Muscle of arm (tissue), 14 donors: Measurements from ENCODE around the gene NDUFB8. TPM values are rescaled to one million over a fixed set of nuclear protein-coding genes. Genes with fewer than 3 reads are reported as not detected.
"Not testable (repeated sequence)": the region's sequence is repeated elsewhere in the genome, so short reads cannot be mapped to it uniquely, and the experiment has no call there.

Experiments
- DNase-seq: peaks from one replicate; pipeline ENCODE4 v3.0.0-alpha.2; 2013
- long read RNA-seq, 11 donors: transcript quantifications; one replicate each; lab custom pipeline, GENCODE V29; 2026
- polyA plus RNA-seq, 12 donors: library from polyadenylated mRNA; unstranded; fragments of 120-200 nt; gene quantifications; one replicate each; pipeline ENCODE4 v1.2.1, GENCODE V29; 2013; ENCODE audit not compliant: insufficient read length in 12 of 12

NDUFB8 gene
- 100 to 1,000 TPM in 7 of 12 donors, 10 to 100 TPM in 4, not detected in 1; 93.3 to 124 (median 102) TPM for polyA plus RNA-seq
- long read RNA-seq, donor 1, transcript NDUFB8-205 (4 exons, 829 nt), result minor isoform, 8 of 335 reads
- long read RNA-seq, donor 1, transcript NDUFB8-204 (2 exons, 390 nt), result minor isoform, 70 of 335 reads
- long read RNA-seq, donor 1, transcript NDUFB8-207 (3 exons, 602 nt), result minor isoform, 10 of 335 reads
- long read RNA-seq, donor 1, transcript NDUFB8-201 (5 exons, 671 nt), result major isoform, 155 of 335 reads
- long read RNA-seq, donor 1, partial matches to known transcripts, result 89 of 335 reads
- long read RNA-seq, donor 1, other reads (novel, unspliced or antisense), result 0 of 335 reads
- long read RNA-seq, donor 2, transcript NDUFB8-204 (2 exons, 390 nt), result minor isoform, 25 of 153 reads
- long read RNA-seq, donor 2, transcript NDUFB8-201 (5 exons, 671 nt), result major isoform, 74 of 153 reads
- long read RNA-seq, donor 2, transcript NDUFB8-205 (4 exons, 829 nt), result minor isoform, 5 of 153 reads
- long read RNA-seq, donor 2, partial matches to known transcripts, result 46 of 153 reads
- long read RNA-seq, donor 2, other reads (novel, unspliced or antisense), result 0 of 153 reads
- long read RNA-seq, donor 3, transcript NDUFB8-204 (2 exons, 390 nt), result minor isoform, 23 of 135 reads
- long read RNA-seq, donor 3, transcript NDUFB8-205 (4 exons, 829 nt), result minor isoform, 7 of 135 reads
- long read RNA-seq, donor 3, transcript NDUFB8-201 (5 exons, 671 nt), result major isoform, 52 of 135 reads
- long read RNA-seq, donor 3, partial matches to known transcripts, result 48 of 135 reads
- long read RNA-seq, donor 3, other reads (novel, unspliced or antisense), result 0 of 135 reads
- long read RNA-seq, donor 4, transcript NDUFB8-201 (5 exons, 671 nt), result major isoform, 47 of 111 reads
- long read RNA-seq, donor 4, transcript NDUFB8-204 (2 exons, 390 nt), result minor isoform, 28 of 111 reads
- long read RNA-seq, donor 4, partial matches to known transcripts, result 33 of 111 reads
- long read RNA-seq, donor 4, other reads (novel, unspliced or antisense), result 0 of 111 reads
- long read RNA-seq, donor 5, result 0 reads
- long read RNA-seq, donor 6, transcript NDUFB8-201 (5 exons, 671 nt), result major isoform, 57 of 165 reads
- long read RNA-seq, donor 6, transcript NDUFB8-204 (2 exons, 390 nt), result minor isoform, 34 of 165 reads
- long read RNA-seq, donor 6, partial matches to known transcripts, result 66 of 165 reads
- long read RNA-seq, donor 6, other reads (novel, unspliced or antisense), result 0 of 165 reads
- long read RNA-seq, donor 7, transcript NDUFB8-201 (5 exons, 671 nt), result major isoform, 57 of 147 reads
- long read RNA-seq, donor 7, transcript NDUFB8-204 (2 exons, 390 nt), result minor isoform, 38 of 147 reads
- long read RNA-seq, donor 7, transcript NDUFB8-205 (4 exons, 829 nt), result minor isoform, 8 of 147 reads
- long read RNA-seq, donor 7, partial matches to known transcripts, result 39 of 147 reads
- long read RNA-seq, donor 7, other reads (novel, unspliced or antisense), result 0 of 147 reads
- long read RNA-seq, donor 8, transcript NDUFB8-205 (4 exons, 829 nt), result minor isoform, 15 of 246 reads
- long read RNA-seq, donor 8, transcript NDUFB8-201 (5 exons, 671 nt), result major isoform, 103 of 246 reads
- long read RNA-seq, donor 8, transcript NDUFB8-204 (2 exons, 390 nt), result minor isoform, 35 of 246 reads
- long read RNA-seq, donor 8, transcript NDUFB8-207 (3 exons, 602 nt), result minor isoform, 6 of 246 reads
- long read RNA-seq, donor 8, partial matches to known transcripts, result 83 of 246 reads
- long read RNA-seq, donor 8, other reads (novel, unspliced or antisense), result 0 of 246 reads
- long read RNA-seq, donor 9, transcript NDUFB8-204 (2 exons, 390 nt), result minor isoform, 22 of 158 reads
- long read RNA-seq, donor 9, transcript NDUFB8-205 (4 exons, 829 nt), result minor isoform, 6 of 158 reads
- long read RNA-seq, donor 9, transcript NDUFB8-201 (5 exons, 671 nt), result major isoform, 71 of 158 reads
- long read RNA-seq, donor 9, partial matches to known transcripts, result 55 of 158 reads
- long read RNA-seq, donor 9, other reads (novel, unspliced or antisense), result 0 of 158 reads
- long read RNA-seq, donor 10, transcript NDUFB8-201 (5 exons, 671 nt), result major isoform, 77 of 176 reads
- long read RNA-seq, donor 10, transcript NDUFB8-205 (4 exons, 829 nt), result minor isoform, 7 of 176 reads
- long read RNA-seq, donor 10, transcript NDUFB8-204 (2 exons, 390 nt), result minor isoform, 18 of 176 reads
- long read RNA-seq, donor 10, partial matches to known transcripts, result 70 of 176 reads
- long read RNA-seq, donor 10, other reads (novel, unspliced or antisense), result 0 of 176 reads
- long read RNA-seq, donor 11, transcript NDUFB8-204 (2 exons, 390 nt), result minor isoform, 51 of 259 reads
- long read RNA-seq, donor 11, transcript NDUFB8-201 (5 exons, 671 nt), result major isoform, 118 of 259 reads
- long read RNA-seq, donor 11, partial matches to known transcripts, result 79 of 259 reads
- long read RNA-seq, donor 11, other reads (novel, unspliced or antisense), result 0 of 259 reads

DNA sequence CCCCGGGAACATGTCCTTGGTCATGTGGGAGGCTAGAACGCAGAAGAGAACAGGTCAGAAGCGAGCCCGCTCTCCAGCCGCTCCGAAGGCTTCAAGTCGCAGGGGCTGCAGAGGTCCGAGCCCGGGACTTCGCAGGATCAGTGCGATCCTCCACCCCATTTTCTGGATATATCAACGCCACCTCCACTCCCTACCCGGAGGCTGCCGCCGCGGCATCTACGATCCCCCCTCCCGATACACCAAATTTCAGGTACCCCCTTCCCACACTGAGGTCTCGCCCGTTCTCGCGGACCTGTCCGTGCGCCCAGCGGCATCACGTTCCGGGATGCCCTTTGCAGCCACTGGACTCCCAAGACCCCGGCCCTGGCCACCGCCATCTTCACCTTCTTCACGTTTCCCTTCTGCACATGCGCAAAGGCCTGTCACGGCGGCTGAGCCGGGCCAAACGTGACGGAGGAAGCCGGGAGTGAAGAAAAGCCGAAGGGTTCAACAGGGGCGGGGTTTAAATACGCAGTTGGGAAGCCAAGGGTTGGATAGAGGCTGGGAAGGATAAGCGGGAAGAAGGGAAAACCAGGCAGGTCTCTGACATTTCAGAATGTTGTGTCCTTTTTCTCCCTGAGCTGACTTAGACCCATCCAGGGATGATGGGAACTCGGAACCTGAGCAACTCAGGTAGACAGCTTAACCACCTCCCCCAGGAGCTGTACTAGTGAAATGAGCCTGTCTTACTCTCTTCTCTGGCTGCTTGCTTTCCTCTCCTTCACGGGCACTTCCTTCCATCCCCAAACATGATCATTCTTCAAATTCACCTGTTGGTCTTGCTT lies at the start of gene NDUFB8:
TSS of gene NDUFB8 (minus strand) at position 397 of the 824 bp plus-strand sequence. CDS start at position 377, 20 bp downstream.
- DNase-seq, result peak; percentile 91

DNA sequence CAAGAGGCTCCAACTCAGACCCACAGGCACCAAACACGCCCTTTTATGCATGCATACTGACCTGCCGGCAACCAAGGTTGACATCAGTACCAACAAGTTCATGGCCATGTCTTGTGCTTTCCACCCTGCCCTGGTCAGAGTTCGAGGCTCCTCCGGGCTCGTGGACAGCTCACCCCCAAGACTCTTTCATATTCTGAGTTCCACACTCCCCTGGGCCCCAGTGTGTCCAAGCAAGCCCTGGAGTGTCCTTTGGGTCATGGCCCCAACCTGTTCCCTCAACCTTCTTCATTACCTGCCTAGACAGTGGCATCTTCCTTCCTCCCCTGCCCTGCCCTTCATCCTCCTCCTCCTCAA lies 46.6 kb upstream of the NDUFB8 start:
- no peak for DNase-seq

DNA sequence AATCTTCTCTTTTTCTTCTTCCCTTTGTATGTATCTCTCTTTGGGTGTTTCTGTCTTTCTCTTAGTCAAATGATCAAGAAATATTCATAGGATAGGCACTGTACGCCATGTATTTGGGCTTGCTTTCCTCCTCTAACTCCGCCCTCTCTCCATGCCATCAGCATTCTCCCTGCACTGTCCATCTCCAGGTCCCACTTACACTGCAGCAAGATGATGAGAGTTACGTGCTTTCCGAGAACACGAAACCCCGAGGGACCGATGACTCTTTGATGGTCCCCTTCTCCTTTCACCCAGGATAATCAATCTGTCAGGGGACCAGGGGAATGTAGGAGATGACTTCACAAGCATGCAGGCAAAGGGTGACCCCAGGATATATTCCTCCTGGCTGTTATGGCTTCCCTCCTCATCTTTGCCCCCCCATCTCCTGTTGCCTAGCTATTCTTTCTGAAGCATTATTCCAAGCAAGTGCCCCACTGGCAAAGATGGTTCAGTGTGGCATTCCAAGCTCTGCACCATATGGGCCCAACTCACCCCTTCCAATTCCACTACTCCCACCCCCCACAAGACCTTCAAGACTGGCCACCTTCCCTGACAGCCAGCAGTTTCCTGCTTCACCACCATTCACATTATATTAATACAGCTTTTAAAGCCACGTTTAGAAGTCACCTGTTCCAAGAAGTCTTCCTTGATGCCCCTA lies 46.1 kb upstream of the NDUFB8 start:
- DNase-seq, result no peak

DNA sequence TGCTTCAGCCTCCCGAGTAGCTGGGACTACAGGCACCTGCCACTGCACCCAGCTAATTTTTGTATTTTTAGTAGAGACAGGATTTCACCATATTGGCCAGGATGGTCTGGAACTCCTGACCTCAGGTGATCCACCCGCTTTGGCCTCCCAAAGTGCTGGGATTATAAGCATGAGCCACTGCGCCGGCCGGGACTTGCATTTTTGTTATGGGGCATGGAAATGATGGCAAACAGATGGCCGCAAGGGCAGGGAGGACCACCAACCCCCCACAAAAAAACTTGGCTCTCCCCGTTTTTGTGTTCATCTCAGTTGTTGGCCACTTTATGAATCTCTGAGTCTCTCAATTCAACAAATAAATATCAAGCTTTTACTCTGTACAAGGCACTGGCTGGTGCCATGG lies 45.5 kb upstream of the NDUFB8 start:
- DNase-seq, result not testable (repeated sequence)

DNA sequence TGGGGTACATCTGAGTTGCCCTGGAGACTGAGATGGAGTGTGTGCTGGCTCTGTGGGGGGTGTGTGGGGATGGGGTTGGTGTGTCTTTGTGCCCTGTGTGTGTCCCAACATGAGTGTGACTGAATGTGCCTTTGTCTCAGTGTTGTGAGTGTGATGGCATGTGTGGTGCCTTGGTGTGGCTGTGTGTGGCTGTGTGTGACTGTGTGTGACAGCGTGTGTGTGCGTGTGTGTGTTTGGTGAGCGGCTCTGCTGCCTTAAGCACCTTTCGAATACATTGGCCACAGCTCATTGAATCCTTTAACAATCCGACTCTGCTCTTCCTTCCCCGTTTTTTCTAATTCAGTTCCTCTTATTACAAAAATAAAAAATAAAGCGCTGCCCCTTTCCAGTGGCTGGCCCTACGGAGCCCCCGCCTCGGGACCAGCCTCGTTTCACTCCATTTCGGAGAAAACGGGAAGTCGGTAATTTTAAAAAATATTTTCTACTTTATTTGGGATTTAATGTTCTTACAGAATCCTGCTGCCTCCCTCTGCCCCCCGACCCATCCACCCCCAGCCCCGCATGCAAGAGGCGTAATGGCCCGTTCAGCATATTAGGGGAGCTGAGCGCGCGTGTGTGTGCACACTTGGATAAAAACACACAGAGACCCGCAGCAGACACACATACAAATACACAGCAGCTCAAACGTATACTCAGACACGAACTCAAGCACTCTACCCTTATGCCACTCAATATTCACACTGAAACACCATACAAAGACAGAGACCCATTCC lies 41.6 kb upstream of the NDUFB8 start:
- DNase-seq, result no peak

DNA sequence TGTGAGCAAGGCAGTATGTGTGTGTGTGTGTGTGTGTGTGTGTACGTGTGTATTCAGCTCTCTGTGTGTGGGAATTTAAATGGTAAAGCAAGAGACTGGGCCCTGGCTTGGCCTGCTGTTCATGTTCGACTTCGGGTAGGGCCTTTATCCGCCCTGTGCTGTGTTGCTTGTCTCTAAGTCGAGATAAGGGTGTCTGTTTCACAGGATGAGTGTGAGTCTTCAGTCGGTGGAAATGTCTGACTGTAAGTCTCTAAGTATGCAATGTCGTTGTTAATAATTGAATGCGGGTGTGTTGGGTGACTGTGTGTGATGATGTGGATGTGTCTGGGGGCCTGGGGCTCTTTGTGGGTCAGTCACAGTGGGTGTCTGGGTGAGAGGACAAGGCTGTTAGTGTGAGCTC lies 40.8 kb upstream of the NDUFB8 start:
- DNase-seq, result no peak

DNA sequence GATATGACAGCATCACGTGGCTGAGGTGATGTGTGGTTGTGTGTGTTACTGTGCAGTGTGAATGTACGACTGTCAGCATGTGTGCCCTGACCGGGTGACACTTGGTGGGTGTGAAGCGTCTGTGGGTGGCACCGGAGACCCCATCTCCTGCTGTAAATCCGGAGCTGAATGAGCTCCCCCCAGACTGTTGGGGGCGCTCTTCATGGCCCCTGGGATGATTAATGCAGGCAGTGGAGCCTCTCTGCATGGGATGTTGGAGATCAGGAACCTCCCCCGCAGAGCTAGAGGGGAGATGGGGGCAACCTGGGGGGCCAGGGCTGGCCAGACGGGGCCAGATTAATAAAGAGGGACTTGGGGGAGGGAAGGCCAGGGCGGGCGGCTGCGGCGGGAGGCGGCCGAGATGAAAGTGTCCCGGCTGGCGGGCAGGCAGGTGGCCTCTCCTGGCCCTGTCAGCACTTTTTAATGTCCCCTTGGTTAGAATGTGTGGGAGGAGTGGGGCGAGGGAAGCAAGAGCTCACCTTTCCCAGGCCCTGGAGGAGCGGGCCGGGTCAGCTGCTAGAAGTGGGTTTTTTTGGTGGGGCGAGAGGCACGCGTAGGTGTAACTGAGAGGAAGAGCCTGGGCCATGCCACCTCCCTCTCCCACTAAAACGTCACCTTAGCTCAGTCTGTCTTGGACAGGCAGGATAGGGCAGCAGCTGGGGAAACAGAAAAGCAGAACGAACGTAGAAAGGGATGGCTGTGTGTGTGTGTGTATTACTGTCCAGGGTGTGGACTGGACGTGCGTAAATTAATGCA lies 40.2 kb upstream of the NDUFB8 start:
- DNase-seq, result no peak

DNA sequence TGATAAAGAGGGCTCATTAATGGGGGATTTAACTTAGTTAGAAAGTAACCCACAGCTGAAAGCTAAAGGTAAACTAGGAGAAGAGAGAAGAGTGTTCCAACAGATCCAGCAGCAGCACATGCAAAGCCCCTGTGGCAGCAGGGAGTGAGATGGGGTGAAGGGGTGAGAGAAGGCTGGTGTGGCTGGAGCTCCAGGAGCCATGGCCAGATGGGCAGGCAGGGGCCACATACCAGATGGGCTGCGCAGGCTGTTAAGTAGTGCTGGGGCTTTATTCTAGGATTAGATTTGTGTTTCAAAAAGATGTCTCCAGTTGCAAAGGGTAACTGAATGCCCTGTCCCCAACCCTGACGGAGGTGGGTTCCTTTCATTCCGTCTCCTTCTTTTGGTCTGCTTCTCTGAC lies 39.2 kb upstream of the NDUFB8 start:
- DNase-seq, result no peak

DNA sequence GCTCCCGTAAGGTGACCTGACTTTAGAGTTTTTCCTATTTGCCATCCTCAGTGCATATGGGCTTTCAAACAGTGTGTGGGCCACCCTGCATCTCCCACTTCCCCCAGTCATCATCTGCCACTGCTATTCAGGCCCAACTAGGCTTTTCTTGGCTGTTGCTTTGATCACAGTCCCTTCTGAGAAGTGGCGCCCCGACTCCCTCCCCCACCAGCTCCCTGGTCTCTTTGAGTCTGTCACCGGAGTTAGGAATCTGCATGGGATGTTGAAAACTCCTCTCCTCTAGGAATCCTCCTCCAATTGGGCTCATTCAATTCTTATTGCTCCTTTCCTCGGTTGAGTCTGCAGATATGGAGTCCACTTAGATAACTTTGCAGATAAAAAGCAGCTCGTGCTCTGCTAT lies 38.2 kb upstream of the NDUFB8 start:
- DNase-seq, result no peak

DNA sequence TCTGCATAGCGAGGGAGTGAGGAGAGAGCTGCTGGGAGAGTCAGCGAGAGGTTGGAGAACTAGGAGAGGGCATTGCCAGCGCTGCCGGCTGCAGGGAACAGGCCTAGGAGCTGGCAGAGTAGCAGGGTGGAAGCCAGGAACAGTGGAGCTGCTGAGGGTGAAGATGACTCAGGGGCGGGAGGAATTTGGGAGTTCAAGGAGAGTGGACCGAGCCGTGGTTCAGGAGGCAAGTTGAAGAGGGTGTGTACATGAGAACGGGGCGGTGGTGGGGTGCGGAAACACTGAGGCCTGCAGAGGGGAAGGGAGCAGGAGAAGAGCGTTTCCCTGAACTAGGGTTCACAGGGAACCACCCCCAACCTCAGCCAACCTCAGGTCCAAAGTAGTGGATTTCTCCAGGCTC lies 37.6 kb upstream of the NDUFB8 start:
- DNase-seq, result no peak

DNA sequence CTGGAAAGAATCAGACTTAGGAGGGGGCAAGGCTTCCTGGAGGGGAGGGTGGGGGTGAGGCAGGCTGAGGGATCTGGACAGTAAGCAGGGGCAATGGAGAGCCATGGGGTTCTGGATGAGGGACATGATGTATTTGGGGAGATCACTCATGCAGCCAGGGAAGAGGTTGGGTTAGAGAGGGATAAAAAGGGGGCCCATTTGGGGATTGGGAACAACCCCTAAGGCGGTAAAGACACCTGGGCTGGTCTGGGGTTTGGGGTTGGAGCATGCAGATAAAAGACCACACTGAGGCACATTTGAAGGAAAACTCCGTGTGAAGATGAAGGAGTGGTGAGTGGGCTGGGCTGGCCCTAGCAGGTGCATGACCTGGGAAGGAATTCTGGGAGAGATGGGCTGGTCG lies 36.9 kb upstream of the NDUFB8 start:
- no peak for DNase-seq

DNA sequence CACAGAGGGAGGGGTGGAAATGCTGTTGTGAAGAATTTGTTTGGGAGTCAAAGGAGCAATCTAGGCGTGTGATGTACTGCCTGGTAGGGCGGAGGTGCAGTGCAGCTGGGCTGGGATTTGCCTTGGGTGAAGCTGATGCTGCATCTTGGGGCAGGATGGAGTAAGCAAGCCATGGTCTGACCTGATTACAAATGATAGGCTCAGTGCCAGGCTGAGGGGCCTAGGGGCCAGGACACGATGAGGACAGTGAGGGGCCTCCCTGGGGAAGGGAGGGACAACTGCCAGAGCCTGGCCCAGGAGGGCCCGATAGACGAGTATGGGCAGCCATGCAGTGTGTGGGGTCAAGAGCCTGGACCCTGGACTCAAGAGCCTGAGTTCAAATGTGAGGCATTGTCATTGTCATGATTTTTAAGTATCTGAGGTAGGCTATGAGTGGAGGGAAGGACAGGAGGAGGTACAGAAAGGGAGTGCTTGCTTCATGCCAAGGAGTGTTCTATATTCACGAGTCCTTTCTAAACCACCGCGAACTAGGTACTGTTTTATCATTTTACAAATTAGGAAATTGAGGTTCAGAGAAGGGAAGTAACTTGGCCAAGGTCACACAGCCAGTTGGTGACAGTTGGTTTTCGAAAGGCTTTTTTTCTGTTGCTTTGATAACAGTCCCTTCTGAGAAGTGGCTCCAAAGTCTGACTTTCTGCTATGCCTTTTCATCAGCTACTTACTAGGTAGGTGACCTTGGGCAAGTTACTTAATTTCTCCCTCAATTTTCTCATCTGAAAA lies 35.7 kb upstream of the NDUFB8 start:
- DNase-seq, result no peak

DNA sequence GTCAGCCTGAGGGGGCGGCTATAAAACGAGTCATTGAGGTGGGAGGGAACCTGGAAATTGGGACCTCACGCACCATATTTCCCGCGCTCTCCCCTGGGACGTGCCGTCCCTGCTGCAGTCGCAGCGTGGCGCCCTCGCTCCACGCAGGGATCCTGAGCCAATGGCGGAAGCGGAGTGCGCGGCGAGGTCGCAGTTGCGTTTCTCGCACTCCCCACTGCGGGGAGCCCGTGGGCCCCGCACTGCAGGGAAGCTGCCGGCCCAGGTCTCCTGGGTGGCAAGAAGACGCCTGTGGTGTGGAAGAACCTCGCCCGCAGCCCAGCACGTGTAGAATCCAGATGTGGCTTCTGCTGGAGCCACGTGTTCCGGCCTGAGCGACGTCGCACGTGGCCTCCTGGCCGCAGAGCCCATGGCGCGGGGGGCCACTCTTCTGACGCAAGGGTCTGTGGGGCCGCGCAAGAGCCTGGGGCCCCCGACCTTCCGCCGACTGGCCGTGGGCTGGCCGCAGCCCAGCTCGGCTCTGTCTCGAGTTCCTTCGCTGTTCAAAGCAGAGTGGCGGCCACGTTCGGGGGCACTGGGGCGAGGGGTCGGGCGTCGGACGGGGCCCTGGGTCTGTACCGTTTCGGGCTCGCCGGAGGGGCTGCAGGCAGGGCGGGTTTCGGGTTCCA lies 32.5 kb upstream of the NDUFB8 start:
- DNase-seq, result peak; percentile 32

DNA sequence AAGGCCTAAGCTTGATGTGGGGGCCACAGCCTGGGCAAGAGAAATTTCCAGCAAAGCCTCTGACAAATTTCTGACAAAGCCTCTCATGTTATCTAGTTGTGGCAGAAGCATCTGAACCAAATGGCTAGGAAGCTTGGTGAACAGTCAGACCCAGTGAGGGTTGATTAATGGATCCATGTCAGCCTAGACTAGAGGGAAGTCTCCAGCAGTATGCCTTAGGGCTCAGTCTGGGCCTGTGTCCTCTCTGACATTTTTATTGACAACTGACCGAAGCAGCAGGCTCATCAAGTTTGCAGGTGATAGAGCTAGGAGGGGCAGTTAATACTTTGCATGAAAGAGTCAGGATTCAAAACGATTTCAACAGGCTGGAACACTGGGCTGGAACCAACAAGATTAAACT lies 31.3 kb upstream of the NDUFB8 start:
- DNase-seq, result no peak

DNA sequence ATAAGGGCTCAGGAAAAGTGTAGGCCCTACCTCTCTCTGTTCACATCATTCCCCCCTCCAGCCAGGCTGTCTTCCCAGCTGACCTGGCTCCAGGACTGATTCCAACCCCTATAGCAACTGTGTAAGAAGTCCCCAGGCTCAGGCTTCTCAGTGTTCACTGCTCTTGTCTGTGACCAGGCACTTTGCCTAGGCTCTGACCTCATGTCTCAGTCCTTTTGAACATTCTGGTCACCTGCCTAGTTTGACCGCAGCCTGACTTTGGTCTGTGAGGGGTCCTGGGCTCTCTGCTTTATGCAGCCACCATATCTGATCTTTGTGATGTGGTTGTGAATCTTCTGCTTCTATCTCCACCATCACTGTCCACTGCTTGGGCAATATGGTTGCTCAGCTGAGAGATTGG lies 30.6 kb upstream of the NDUFB8 start:
- DNase-seq, result no peak
